Measurements from ENCODE around the gene ATP6V1A.

Gene ATP6V1A

GRCh38 chr3:113852506-113852905 lies 105.7 kb downstream of the ATP6V1A start:
- Histone ChIP-seq H3K4me2 (ENCODE audit: low read length) (no peak overlapping the region), H3K27me3 (ENCODE audit: control insufficient read depth, insufficient read depth, low read length) (no peaks in the 10 kb centered on the region), H3K4me3 (ENCODE audit: low read depth, low read length) (no peak overlapping the region), H3K9me3 (ENCODE audit: control insufficient read depth, low read length) (no peaks in the 10 kb centered on the region), H3K79me2 (no peaks in the 10 kb centered on the region), H3K36me3 (ENCODE audit: control insufficient read depth, insufficient read depth, low read length) (no peaks in the 10 kb centered on the region), H3K9ac (no peak overlapping the region), H3K27ac (no peak overlapping the region), H2AFZ (no peak overlapping the region), H3K4me1 (no peaks in the 10 kb centered on the region)
- no peak for TF ChIP-seq CTCF (IDR thresholded peaks at IDR 0.05)
